Esophagus muscularis mucosa (tissue), 4 donors: Measurements from ENCODE around the gene DLX6.

ENCODE experiments used
- CTCF ChIP-seq, 3 experiments: fragments of 200-600 bp in 2 of 3; fragments of 450-650 bp in 1 of 3; sonication (generic) in 2 of 3; IDR thresholded peaks; one replicate each; pipeline ENCODE4 v1.5.1; 2017 to 2019; ENCODE audit warnings: antibody characterized with exemption in 3 of 3, mild to moderate bottlenecking in 2 of 3, moderate library complexity in 1 of 3
- EP300 ChIP-seq: sonication (generic); formaldehyde crosslinking; IDR thresholded peaks from one replicate; pipeline ENCODE4 v1.6.1; 2017; ENCODE audit warnings: antibody characterized with exemption
- POLR2AphosphoS5 ChIP-seq, 2 donors: sonication (generic); formaldehyde crosslinking; IDR thresholded peaks; one replicate each; pipeline ENCODE4 v1.6.1; 2017; ENCODE audit warnings: antibody characterized with exemption in 2 of 2

- TF ChIP-seq CTCF (IDR thresholded peaks at IDR 0.05) (no peak), POLR2AphosphoS5 (IDR thresholded peaks at IDR 0.05) (no peak), EP300 (no peak)
These were observed 12.1 kb upstream of the DLX6 start for GRCh38 chr7:96993094-96993865.
